HepG2 (cell line): ENCODE results near the gene CHRNB2. TPM values are rescaled to one million over a fixed set of nuclear protein-coding genes. Genes with fewer than 3 reads are reported as not detected.

Experiments used
- CBX1 ChIP-seq: IDR thresholded peaks from one replicate; pipeline ENCODE4 v1.6.1; 2016; ENCODE audit warnings: antibody characterized with exemption, low read depth
- CHCHD3 ChIP-seq: sonication (generic); formaldehyde crosslinking; IDR thresholded peaks from 2 replicates; pipeline ENCODE4 v1.8.0; 2022; ENCODE audit warnings: mild to moderate bottlenecking, missing genetic modification reagents, moderate library complexity
- DNMT1 ChIP-seq: sonication (generic); formaldehyde crosslinking; IDR thresholded peaks from 2 replicates; pipeline ENCODE4 v1.5.1; 2020; ENCODE audit warnings: mild to moderate bottlenecking, missing genetic modification reagents
- DRAP1 ChIP-seq: IDR thresholded peaks from 2 replicates; pipeline ENCODE4 v1.6.1; 2016; ENCODE audit warnings: missing genetic modification reagents, missing compliant biosample characterization
- HNF4A ChIP-seq: sonication (generic); formaldehyde crosslinking; IDR thresholded peaks from 2 replicates; pipeline ENCODE4 v1.4.0; 2020; ENCODE audit warnings: missing genetic modification reagents
- IKZF5 ChIP-seq: IDR thresholded peaks from 2 replicates; pipeline ENCODE4 v1.6.1; 2018; ENCODE audit warnings: missing genetic modification reagents, mild to moderate bottlenecking, missing compliant biosample characterization
- MAZ ChIP-seq, 2 experiments: sonication (generic) in 1 of 2; formaldehyde crosslinking in 1 of 2; IDR thresholded peaks; 2 replicates each; pipeline versions ENCODE4 v1.5.0 to v1.6.1; 2012 to 2020; ENCODE audit warnings: low read depth in 2 of 2, mild to moderate bottlenecking in 2 of 2, borderline replicate concordance in 1 of 2, improper control_type of control experiment in 1 of 2, low read length in 1 of 2, missing genetic modification reagents in 1 of 2, moderate library complexity in 1 of 2
- MLLT10 ChIP-seq: sonication (generic); formaldehyde crosslinking; IDR thresholded peaks from 2 replicates; pipeline ENCODE4 v1.4.0; 2020; ENCODE audit warnings: missing genetic modification reagents
- NFYC ChIP-seq: IDR thresholded peaks from 2 replicates; pipeline ENCODE4 v1.6.1; 2016; ENCODE audit warnings: missing genetic modification reagents, missing compliant biosample characterization
- PBX3 ChIP-seq: sonication (generic); formaldehyde crosslinking; IDR thresholded peaks from 2 replicates; pipeline ENCODE4 v1.8.1; 2023; ENCODE audit warnings: missing genetic modification reagents, inconsistent platforms, borderline replicate concordance
- PHF8 ChIP-seq: sonication (generic); formaldehyde crosslinking; IDR thresholded peaks from 2 replicates; pipeline ENCODE4 v1.5.0; 2020; ENCODE audit warnings: missing genetic modification reagents
- PPARG ChIP-seq: conservative IDR thresholded peaks from 2 replicates; pipeline ENCODE4 v1.6.1; 2016; ENCODE audit warnings: missing biosample characterization, missing genetic modification reagents
- SAFB2 ChIP-seq: sonication (generic); formaldehyde crosslinking; IDR thresholded peaks from 2 replicates; pipeline ENCODE4 v1.5.1; 2020; ENCODE audit warnings: missing genetic modification reagents, low read depth, mild to moderate bottlenecking, borderline replicate concordance
- SAP130 ChIP-seq: IDR thresholded peaks from 2 replicates; pipeline ENCODE4 v1.6.1; 2016; ENCODE audit warnings: low read depth
- SETDB1 ChIP-seq: sonication (generic); formaldehyde crosslinking; IDR thresholded peaks from 2 replicates; pipeline ENCODE4 v1.5.1; 2020; ENCODE audit warnings: missing genetic modification reagents, mild to moderate bottlenecking, borderline replicate concordance
- SIN3A ChIP-seq: IDR thresholded peaks from 2 replicates; pipeline ENCODE4 v1.6.1; 2011; ENCODE audit warnings: low read depth, mild to moderate bottlenecking, control low read depth, low read length, borderline replicate concordance
- STAT5B ChIP-seq: sonication (generic); formaldehyde crosslinking; IDR thresholded peaks from 2 replicates; pipeline ENCODE4 v1.4.0; 2020; ENCODE audit warnings: missing genetic modification reagents
- ZBTB38 ChIP-seq: sonication (generic); formaldehyde crosslinking; IDR thresholded peaks from 2 replicates; pipeline ENCODE4 v1.5.1; 2020; ENCODE audit warnings: mild to moderate bottlenecking, missing genetic modification reagents
- ZFP90 ChIP-seq: sonication (generic); formaldehyde crosslinking; IDR thresholded peaks from 2 replicates; pipeline ENCODE4 v1.8.0; 2022; ENCODE audit warnings: missing genetic modification reagents, mild to moderate bottlenecking, inconsistent platforms, borderline replicate concordance
- ZNF24 ChIP-seq: fragments of 450-650 bp; IDR thresholded peaks from 2 replicates; pipeline ENCODE4 v1.6.1; 2017; ENCODE audit warnings: antibody characterized with exemption, mild to moderate bottlenecking
- ZNF282 ChIP-seq: fragments of 450-650 bp; IDR thresholded peaks from 2 replicates; pipeline ENCODE4 v1.6.1; 2018; ENCODE audit not compliant: partially characterized antibody
- ZNF460 ChIP-seq: sonication (generic); formaldehyde crosslinking; IDR thresholded peaks from 2 replicates; pipeline ENCODE4 v1.5.1; 2020; ENCODE audit warnings: missing genetic modification reagents, mild to moderate bottlenecking, borderline replicate concordance
- ZNF496 ChIP-seq: sonication (generic); formaldehyde crosslinking; IDR thresholded peaks from 2 replicates; pipeline ENCODE4 v1.8.1; 2023; ENCODE audit warnings: mild to moderate bottlenecking, moderate library complexity, missing genetic modification reagents; ENCODE audit not compliant: insufficient replicate concordance
- ZNF550 ChIP-seq: sonication (generic); formaldehyde crosslinking; IDR thresholded peaks from 2 replicates; pipeline ENCODE4 v1.4.0; 2020; ENCODE audit warnings: mild to moderate bottlenecking, missing genetic modification reagents, borderline replicate concordance
- ZNF629 ChIP-seq: sonication (generic); formaldehyde crosslinking; conservative IDR thresholded peaks from 2 replicates; pipeline ENCODE4 v1.5.0; 2020; ENCODE audit warnings: missing genetic modification reagents
- ZNF740 ChIP-seq: sonication (generic); formaldehyde crosslinking; IDR thresholded peaks from 2 replicates; pipeline ENCODE4 v1.4.0; 2020; ENCODE audit warnings: missing genetic modification reagents
- ZNF761 ChIP-seq: sonication (generic); formaldehyde crosslinking; conservative IDR thresholded peaks from 2 replicates; pipeline ENCODE4 v1.4.0; 2020; ENCODE audit warnings: mild to moderate bottlenecking, missing genetic modification reagents
- ZNF772 ChIP-seq: sonication (generic); formaldehyde crosslinking; IDR thresholded peaks from 2 replicates; pipeline ENCODE4 v1.5.0; 2020; ENCODE audit warnings: mild to moderate bottlenecking, missing genetic modification reagents
- ZSCAN29 ChIP-seq: sonication (generic); formaldehyde crosslinking; conservative IDR thresholded peaks from 2 replicates; pipeline ENCODE4 v1.4.0; 2020; ENCODE audit warnings: mild to moderate bottlenecking, missing genetic modification reagents
- polyA plus RNA-seq, 8 experiments: library from polyadenylated mRNA; depleted of rRNA in 3 of 8; stranded (reverse) in 7 of 8; unstranded in 1 of 8; fragments of >200 nt; fragmentation: Illumina TruSeq in 4 of 8; extraction: Trizol in 4 of 8; gene quantifications; 2 replicates each; pipeline versions ENCODE4 v1.2.1 to v1.2.3, GENCODE V29; 2011 to 2016; ENCODE audit warnings: low read depth in 4 of 8, missing spikeins in 1 of 8, mixed read lengths in 1 of 8; ENCODE audit not compliant: insufficient read depth in 1 of 8
- total RNA-seq, 5 experiments: library from RNA; depleted of rRNA; stranded (reverse); fragments of >200 nt; fragmentation: Illumina TruSeq; extraction: Trizol; gene quantifications; 2 replicates each; pipeline ENCODE4 v1.2.3, GENCODE V29; 2016; ENCODE audit warnings: low read depth in 1 of 5

CHRNB2 gene
- total and polyA plus RNA-seq, 2 of the 13 experiments (the other 11 are each of a cell fraction or from before 2014, with no cell fraction given), result 0.03 to 0.07 TPM

GRCh38 chr1:154608397-154609270, 41.1 kb downstream of the CHRNB2 start (continued):
- TF ChIP-seq MAZ (IDR thresholded peaks at IDR 0.05; ENCODE audit: borderline replicate concordance, low read depth, low read length) (peak; percentile 10; the same call in 1 of the 2 replicates), MAZ (CRISPR knock-in tag; IDR thresholded peaks at IDR 0.05; ENCODE audit: low read depth) (no peak), CBX1 (no peak), PHF8 (CRISPR knock-in tag) (no peak; the same call in 1 of the 2 replicates), STAT5B (CRISPR knock-in tag) (no peak), SIN3A (no peak), HNF4A (CRISPR knock-in tag) (peak; percentile 53), DNMT1 (CRISPR knock-in tag) (no peak), NFYC (CRISPR knock-in tag) (no peak), ZSCAN29 (CRISPR knock-in tag) (no peak), ZNF460 (no peak), CHCHD3 (no peak), ZNF761 (CRISPR knock-in tag) (no peak), ZNF629 (CRISPR knock-in tag) (peak; percentile 82), ZNF772 (CRISPR knock-in tag) (no peak), MLLT10 (CRISPR knock-in tag) (no peak), PPARG (CRISPR knock-in tag) (no peak), ZNF282 (no peak), ZFP90 (CRISPR knock-in tag) (no peak), SETDB1 (CRISPR knock-in tag) (no peak), ZBTB38 (no peak), ZNF24 (no peak), SAP130 (CRISPR knock-in tag) (peak; percentile 36), DRAP1 (CRISPR knock-in tag) (peak; percentile 1; the same call in 1 of the 2 replicates), ZNF740 (CRISPR knock-in tag) (peak; percentile 31; the same call in 1 of the 2 replicates), PBX3 (CRISPR knock-in tag) (no peak), ZNF550 (CRISPR knock-in tag) (no peak), ZNF496 (no peak), SAFB2 (CRISPR knock-in tag) (no peak), IKZF5 (CRISPR knock-in tag) (no peak)
